Measurements from ENCODE around the gene SYNRG.

SYNRG gene

GRCh38 chr17:37488607-37489196 is 120.5 kb downstream of the SYNRG start:
- TF ChIP-seq CTCF (IDR thresholded peaks at IDR 0.05; ENCODE audit: low read depth, low read length, missing control alignments): no peak
- H3K4me3 ChIP-seq (ENCODE audit: low read depth, low read length): peak overlapping the region; percentile 78
- in situ Hi-C loops (cut with HindIII; ENCODE audit: low sequenced_read_pairs): no loop called here
- DNase-seq (ENCODE audit: low read depth): peak; percentile 93

DNA sequence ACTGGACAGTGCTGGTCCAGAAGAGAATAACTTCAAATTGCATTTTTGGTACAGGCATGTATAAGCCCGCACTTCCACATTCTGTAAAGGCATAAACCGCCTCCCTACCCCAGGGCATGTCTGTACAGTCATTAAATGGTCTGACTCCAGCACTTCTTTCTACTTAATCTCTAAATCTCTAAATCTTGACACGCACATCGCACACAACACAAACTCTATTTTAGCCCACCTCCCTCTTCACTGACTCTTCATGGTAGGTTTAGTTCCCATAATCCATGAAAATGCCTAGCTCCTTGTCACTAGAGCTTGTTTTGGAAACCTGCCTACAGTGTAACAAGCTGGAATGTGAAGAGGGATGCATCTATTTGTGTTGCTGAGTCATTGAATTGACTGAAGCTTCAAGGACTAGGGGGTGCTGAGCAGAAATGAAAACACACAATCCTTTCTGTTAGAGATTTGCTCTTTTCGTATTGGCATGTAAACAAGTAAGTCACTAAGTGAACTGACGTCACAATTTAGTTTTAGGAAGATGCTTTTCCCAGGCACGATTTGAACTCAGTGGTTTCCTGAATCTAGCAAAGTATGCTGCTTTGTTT is 121.1 kb downstream of the SYNRG start:
- in situ Hi-C loops (cut with HindIII; ENCODE audit: low sequenced_read_pairs): no loop called here
- H3K4me3 ChIP-seq (ENCODE audit: low read depth, low read length): peak overlapping the region; percentile 78
- TF ChIP-seq CTCF (IDR thresholded peaks at IDR 0.05; ENCODE audit: low read depth, low read length, missing control alignments): no peak
- DNase-seq (ENCODE audit: low read depth): peak; percentile 87

DNA sequence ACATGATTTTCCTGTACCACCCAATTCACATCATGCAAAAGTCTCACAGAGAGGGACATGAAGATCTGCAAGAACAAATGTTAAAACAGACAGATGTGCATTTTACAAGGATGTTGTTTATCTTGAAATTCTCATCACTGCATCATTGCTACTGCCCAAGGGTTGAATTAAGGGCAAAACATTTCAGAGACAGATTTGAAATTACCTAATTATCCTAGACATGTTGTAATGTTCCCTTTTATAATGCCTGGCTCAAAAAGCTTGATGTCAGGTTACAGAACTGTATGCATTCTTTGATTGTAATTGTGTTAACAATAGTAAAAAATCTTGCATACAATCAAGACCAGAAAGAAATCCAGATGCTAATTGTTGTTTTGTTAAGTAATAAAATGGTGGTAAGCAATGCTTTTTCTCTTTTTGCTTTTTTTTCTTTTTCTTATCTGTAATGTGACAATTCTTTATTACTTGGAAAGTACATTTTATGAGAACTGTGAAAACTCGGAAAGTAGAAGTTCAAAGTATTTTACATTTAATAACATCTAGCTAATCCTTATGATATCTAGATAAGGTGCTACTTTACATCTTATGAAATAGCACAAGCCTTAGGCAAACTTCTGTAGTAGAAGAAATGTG is 123.2 kb downstream of the SYNRG start:
- in situ Hi-C loops (cut with HindIII; ENCODE audit: low sequenced_read_pairs): no loop called here
- DNase-seq (ENCODE audit: low read depth): no peak
- TF ChIP-seq CTCF (IDR thresholded peaks at IDR 0.05; ENCODE audit: low read depth, low read length, missing control alignments): no peak
- H3K4me3 ChIP-seq (ENCODE audit: low read depth, low read length): no peak overlapping the region

DNA sequence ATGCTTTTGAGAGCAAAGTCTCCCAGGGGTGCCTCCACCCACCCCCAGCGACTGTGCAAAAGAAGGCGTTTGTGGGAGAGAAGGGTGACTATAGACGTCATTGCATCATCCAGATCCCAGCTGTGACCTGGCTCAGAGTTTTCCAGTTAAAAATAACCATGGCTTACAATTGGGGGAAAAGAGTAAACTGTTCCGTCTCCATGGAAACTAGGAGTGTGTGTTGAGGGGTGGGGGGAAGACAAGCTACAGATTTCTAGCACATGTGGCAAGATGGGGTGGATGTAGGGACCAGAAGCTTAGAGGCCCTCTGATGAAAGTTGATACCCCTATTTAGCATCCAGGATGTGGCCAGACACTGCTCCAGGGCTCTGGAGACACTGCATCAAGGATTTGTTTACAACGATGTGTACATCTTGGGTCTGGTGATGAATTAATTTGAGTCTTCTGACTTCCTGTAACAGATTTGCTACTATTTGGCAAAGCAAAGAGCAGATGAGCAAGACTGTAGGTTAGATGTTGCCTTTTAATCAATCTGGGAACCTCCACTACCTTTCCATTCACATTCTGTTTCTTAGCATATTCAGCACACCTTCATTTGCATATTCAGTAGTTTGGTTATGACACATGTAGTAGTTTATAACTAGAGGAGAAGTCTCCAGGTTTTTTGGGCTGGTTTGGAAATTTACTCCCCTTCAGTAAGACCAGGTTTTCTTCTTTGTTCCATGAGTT is 125.7 kb downstream of the SYNRG start:
- no peak for TF ChIP-seq CTCF (IDR thresholded peaks at IDR 0.05; ENCODE audit: low read depth, low read length, missing control alignments)
- in situ Hi-C loops (cut with HindIII; ENCODE audit: low sequenced_read_pairs): no loop called here
- no peak for DNase-seq (ENCODE audit: low read depth)
- no peak overlapping the region for H3K4me3 ChIP-seq (ENCODE audit: low read depth, low read length)

GRCh38 chr17:37481001-37481665 is 128.1 kb downstream of the SYNRG start:
- in situ Hi-C loops (cut with HindIII; ENCODE audit: low sequenced_read_pairs): no loop called here
- no peak for TF ChIP-seq CTCF (IDR thresholded peaks at IDR 0.05; ENCODE audit: low read depth, low read length, missing control alignments)
- no peak for DNase-seq (ENCODE audit: low read depth)
- H3K4me3 ChIP-seq (ENCODE audit: low read depth, low read length): no peak overlapping the region

GRCh38 chr17:37480427-37480826 is 128.8 kb downstream of the SYNRG start:
- DNase-seq (ENCODE audit: low read depth): no peak
- in situ Hi-C loops (cut with HindIII; ENCODE audit: low sequenced_read_pairs): no loop called here
- H3K4me3 ChIP-seq (ENCODE audit: low read depth, low read length): no peak overlapping the region
- no peak for TF ChIP-seq CTCF (IDR thresholded peaks at IDR 0.05; ENCODE audit: low read depth, low read length, missing control alignments)
